RWPE1 (cell line): ENCODE results near the gene TMEM218.

Experiments
- CTCF ChIA-PET: fragments of 350-600 bp; sonication (Branson Sonifier 250); formaldehyde crosslinking; extraction: SDS; loops from one replicate; lab custom pipeline; 2021; lab: Yijun Ruan, JAX
- POLR2A ChIA-PET: fragments of 400-600 bp; formaldehyde crosslinking; extraction: SDS; loops from one replicate; lab custom pipeline; 2020; ENCODE audit warnings: antibody characterized with exemption; ENCODE audit not compliant: low non-redundant PET; lab: Yijun Ruan, JAX
- DNase-seq: peaks from one replicate; pipeline ENCODE4 v3.0.0; 2012; ENCODE audit warnings: low spot score
- H3K27ac ChIP-seq: fragments of 450-650 bp; 2 replicates; pipeline ENCODE4 v1.5.1; 2017
- CTCF ChIP-seq: fragments of 450-650 bp; conservative IDR thresholded peaks from 2 replicates; pipeline ENCODE4 v1.5.1; 2017; ENCODE audit warnings: low read depth, mild to moderate bottlenecking

TMEM218 gene

GRCh38 chr11:125155100-125155444 lies 43.6 kb upstream of the TMEM218 start:
- H3K27ac ChIP-seq: no peak overlapping the region
- POLR2A ChIA-PET: no interaction called here
- no peak for TF ChIP-seq CTCF
- DNase-seq: no peak
- CTCF ChIA-PET: no interaction called here

GRCh38 chr11:125154378-125155099 lies 43.1 kb upstream of the TMEM218 start:
- no peak overlapping the region for H3K27ac ChIP-seq
- POLR2A ChIA-PET: no interaction called here
- no peak for TF ChIP-seq CTCF
- CTCF ChIA-PET: interaction anchor here (0.6 kb wide), 1 partner anchor 144 kb away, joined by 3 read pairs; no protein-coding TSS in a partner anchor
- no peak for DNase-seq

- no peak for DNase-seq
- no peak for TF ChIP-seq CTCF
- CTCF ChIA-PET: interaction anchor here (0.6 to 0.7 kb wide), 2 partner anchors 144 to 156 kb away, joined by 3 read pairs; no protein-coding TSS in a partner anchor
- POLR2A ChIA-PET: no interaction called here
- H3K27ac ChIP-seq: no peak overlapping the region
These were observed 42.4 kb upstream of the TMEM218 start for GRCh38 chr11:125153837-125154236.

- DNase-seq: no peak
- no peak for TF ChIP-seq CTCF
- ChIA-PET CTCF (interaction anchor here (0.5 to 0.7 kb wide), 2 partner anchors 23 to 424 kb away, joined by 3 read pairs; no protein-coding TSS in a partner anchor), POLR2A (no interaction called here)
- H3K27ac ChIP-seq: no peak overlapping the region
These were observed 37.3 kb upstream of the TMEM218 start for GRCh38 chr11:125148743-125149142.

DNA sequence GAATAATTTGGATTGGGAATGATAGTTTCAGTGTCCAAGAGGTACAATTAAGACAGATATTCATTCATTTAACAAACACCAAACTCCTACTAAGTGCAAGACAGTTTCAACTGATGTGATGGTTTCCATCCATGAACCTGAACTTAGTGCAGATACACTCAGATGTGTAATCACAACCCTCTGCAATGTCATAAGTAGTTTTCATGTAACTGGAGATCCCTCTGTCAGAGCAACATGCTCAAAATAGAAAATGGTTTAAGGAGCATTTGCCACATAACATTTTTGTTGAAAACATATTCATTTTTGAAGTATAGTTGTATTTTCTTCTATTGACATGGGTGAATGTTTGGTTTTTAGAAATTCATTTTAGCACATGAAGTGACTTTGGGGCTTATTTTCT lies 36.6 kb upstream of the TMEM218 start:
- ChIA-PET POLR2A (no interaction called here), CTCF (no interaction called here)
- no peak for TF ChIP-seq CTCF

DNA sequence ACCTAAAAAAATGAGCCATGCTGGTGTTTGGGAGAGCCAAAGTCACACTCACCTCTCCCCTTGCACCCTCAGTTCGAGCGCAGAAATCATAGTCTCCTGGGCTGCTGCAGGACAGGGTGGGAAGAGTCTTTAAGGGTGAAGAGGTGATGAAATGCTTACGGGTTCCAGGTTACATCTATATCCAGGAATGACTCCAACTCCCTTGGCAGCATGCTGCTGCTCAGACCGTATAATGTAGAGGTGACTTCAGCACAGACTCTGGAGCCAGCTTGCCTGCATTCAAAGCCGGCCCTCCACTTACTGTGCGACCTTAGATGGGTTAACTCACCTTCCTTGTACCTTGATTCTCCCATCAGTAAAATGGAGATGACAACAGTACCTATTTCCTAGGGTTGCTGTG lies 35.9 kb upstream of the TMEM218 start:
- no peak for DNase-seq
- no peak for TF ChIP-seq CTCF
- ChIA-PET POLR2A (no interaction called here), CTCF (no interaction called here)
- no peak overlapping the region for H3K27ac ChIP-seq

More for the DNA sequence above, 36.6 kb upstream of the TMEM218 start:
- no peak for DNase-seq
- H3K27ac ChIP-seq: no peak overlapping the region
